HFF-Myc (cell line): ENCODE data around the gene XAGE1A.
"Not testable (repeated sequence)": the region's sequence is repeated elsewhere in the genome, so short reads cannot be mapped to it uniquely, and the experiment has no call there.

Experiments used
- DNase-seq: peaks from one replicate; pipeline ENCODE4 v3.0.0-alpha.2; 2011; ENCODE audit warnings: low read depth; ENCODE audit errors: extremely low read depth
- H3K4me3 ChIP-seq: replicated peaks from 2 replicates; pipeline ENCODE4 v1.5.1; 2011; ENCODE audit warnings: low read depth, mild to moderate bottlenecking, control low read depth, low read length
- TF ChIP-seq, protein P1 (sequence below): IDR thresholded peaks from 2 replicates; pipeline ENCODE4 v1.5.1; 2012; ENCODE audit warnings: mild to moderate bottlenecking, low read depth, low read length, control low read depth; ENCODE audit errors: missing control alignments

Gene XAGE1A, protein sequence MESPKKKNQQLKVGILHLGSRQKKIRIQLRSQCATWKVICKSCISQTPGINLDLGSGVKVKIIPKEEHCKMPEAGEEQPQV

DNA sequence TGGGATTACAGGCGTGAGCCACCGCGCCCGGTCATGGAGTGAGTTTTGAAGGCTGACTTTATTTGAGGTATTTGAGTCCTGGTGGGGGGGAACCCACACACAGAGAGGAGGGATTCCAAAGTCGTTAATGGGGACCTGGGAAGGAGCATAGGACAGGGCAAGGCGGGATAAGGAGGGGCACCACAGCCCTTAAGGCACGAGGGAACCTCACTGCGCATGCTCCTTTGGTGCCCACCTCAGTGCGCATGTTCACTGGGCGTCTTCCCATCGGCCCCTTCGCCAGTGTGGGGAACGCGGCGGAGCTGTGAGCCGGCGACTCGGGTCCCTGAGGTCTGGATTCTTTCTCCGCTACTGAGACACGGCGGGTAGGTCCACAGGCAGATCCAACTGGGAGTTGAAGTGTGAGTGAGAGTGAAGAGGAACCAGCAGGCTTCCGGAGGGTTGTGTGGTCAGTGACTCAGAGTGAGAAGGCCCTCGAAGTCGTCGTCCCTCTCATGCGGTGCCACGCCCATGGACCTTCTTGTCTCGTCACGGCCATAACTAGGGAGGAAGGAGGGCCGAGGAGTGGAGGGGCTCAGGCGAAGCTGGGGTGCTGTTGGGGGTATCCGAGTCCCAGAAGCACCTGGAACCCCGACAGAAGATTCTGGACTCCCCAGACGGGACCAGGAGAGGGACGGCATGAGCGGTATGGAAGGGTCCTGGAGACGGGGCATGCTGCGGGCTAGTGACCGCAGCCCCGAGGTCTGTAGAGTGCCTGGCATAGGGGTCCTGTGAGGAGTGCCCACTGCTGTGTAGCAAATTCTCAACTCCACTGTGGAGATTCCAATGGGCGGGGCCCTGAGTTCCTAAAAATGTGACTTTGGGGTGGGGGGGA is at the start of gene XAGE1A:
Gene XAGE1A (plus strand): TSS at position 264 of the 874 bp plus-strand sequence. CDS start 1,554 bp downstream, outside the sequence.
- DNase-seq, H3K4me3 ChIP-seq: not testable (repeated sequence)

DNA sequence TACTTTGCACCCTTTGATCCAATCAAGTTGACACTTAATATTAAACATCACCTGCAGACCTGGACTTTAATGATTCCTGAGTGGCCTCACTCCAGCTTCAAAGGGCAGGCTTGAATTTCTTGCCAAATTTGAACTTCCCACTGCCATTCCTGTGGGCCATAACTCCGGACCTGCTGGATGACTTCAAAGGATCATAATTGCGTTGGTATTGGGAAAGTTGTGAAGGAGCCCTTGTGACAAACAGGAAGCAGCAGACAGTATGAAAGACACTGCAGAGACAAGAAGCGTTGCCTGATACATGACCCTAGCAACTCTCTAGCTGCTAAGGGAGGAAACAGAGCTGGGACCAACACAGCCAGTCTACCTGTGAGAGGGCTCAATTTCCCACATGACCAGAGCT is 43.6 kb upstream of the XAGE1A start:
- not testable (repeated sequence) for H3K4me3 ChIP-seq, DNase-seq

DNA sequence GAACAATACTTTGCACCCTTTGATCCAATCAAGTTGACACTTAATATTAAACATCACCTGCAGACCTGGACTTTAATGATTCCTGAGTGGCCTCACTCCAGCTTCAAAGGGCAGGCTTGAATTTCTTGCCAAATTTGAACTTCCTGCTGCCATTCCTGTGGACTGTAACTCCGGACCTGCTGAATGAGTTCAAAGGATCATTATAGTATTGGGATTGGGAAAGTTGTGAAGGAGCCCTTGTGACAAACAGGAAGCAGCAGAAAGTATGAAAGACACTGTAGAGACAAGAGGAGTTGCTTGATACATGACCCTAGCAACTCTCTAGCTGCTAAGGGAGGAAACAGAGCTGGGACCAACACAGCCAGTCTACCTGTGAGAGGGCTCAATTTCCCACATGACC is 24.3 kb upstream of the XAGE1A start:
- DNase-seq, result not testable (repeated sequence)

DNA sequence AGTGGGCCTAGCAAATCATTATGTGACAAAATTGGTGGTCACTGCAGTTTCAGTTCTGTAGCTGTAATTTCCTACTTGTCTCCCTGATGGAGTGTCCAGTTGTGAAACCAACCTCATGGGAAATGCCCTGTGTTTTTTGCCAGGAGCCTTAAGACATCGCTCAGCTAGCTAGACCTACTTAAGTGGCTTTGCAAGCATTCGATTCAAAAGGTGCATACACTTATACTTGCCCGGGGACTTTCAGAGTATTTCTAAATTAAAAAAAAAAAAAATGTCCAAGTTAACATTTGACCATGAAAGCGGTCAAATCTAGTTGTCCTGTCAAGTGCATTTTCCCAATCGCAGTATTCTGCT is 788 bp downstream of the XAGE1A start:
- H3K4me3 ChIP-seq, DNase-seq: not testable (repeated sequence)

More for the DNA sequence above, 24.3 kb upstream of the XAGE1A start:
- not testable (repeated sequence) for H3K4me3 ChIP-seq

DNA sequence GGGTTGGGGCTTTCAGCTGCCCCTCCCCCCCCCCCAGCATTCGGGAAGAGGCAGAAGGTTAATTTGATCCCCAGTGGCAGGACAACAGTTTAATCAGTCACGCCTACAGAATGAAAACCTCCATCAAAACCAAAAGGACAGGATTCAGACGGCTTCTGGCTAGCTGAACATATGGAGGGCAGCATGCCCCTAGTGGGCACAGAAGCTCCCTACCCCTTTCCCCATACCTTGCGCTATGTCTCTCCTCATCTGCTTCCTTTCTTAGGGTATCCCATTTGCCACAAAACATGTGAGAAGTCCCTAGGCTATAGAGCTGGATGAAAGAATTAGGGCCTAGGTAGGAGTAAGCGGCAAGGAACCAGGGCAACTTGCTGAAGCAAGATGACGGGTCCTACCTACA is 5.8 kb downstream of the XAGE1A start:
- not testable (repeated sequence) for H3K4me3 ChIP-seq, DNase-seq

DNA sequence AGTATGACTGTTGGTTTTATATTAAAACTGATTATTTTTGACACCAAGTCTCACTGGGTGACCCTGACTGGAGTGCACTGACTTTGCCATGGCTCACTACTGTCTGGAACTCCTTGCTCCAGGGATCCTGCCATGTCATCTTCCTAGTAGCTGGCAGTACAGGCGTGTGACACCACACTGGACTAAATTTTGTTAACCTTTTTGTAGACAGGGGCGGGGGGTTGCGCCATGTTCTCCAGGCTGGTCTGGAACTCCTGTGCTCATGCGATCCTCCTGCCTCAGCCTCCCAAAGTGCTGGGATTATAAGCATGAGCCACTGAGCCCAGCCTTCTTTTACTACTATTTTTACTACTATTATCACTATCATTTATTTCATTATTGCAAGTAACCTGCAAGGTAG is 8.9 kb downstream of the XAGE1A start:
- no peak overlapping the region for H3K4me3 ChIP-seq
- DNase-seq, result no peak
- TF ChIP-seq, protein P1, sequence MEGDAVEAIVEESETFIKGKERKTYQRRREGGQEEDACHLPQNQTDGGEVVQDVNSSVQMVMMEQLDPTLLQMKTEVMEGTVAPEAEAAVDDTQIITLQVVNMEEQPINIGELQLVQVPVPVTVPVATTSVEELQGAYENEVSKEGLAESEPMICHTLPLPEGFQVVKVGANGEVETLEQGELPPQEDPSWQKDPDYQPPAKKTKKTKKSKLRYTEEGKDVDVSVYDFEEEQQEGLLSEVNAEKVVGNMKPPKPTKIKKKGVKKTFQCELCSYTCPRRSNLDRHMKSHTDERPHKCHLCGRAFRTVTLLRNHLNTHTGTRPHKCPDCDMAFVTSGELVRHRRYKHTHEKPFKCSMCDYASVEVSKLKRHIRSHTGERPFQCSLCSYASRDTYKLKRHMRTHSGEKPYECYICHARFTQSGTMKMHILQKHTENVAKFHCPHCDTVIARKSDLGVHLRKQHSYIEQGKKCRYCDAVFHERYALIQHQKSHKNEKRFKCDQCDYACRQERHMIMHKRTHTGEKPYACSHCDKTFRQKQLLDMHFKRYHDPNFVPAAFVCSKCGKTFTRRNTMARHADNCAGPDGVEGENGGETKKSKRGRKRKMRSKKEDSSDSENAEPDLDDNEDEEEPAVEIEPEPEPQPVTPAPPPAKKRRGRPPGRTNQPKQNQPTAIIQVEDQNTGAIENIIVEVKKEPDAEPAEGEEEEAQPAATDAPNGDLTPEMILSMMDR, result no peak

DNA sequence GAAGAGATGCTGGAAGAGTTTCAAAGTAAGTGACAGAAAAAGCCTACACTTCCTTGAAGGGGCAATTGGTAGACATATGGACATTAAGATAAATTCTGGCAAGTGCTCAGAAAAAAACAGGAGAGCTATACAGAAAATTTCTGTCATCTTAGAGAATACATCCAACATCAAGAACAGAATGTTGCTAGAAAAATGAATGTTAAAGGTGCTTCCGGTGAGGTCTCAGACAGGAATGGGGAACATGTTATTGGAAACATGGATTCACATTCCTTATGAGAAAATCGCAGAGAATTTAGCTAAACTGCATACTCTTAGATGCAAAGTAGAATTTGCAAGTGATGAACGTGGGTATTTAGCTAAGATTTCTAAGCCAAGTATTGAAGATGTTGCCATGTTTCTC is 11.7 kb downstream of the XAGE1A start:
- H3K4me3 ChIP-seq, result no peak overlapping the region
- DNase-seq, result no peak
- TF ChIP-seq, protein P1, result no peak

DNA sequence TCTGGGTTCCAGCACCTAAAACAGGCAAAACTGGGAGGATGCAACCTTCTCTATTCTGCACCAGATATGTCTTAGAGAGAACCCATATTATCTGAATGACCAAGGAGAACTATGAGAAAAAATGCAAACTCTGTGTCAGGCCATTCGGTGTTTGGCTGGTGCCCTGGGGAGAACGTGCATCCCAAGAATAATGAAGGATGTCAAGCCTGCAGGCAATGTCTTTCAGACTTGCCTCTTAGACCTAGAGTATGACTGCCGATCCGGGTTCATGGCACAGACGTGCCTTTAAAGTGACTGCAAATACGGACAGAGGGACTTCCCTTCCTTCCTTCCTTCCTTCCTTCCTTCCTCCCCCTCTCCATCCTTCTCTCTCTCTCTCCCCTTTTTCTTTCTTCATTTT is 14.3 kb downstream of the XAGE1A start:
- no peak overlapping the region for H3K4me3 ChIP-seq
- no peak for DNase-seq
- TF ChIP-seq, protein P1, result no peak

DNA sequence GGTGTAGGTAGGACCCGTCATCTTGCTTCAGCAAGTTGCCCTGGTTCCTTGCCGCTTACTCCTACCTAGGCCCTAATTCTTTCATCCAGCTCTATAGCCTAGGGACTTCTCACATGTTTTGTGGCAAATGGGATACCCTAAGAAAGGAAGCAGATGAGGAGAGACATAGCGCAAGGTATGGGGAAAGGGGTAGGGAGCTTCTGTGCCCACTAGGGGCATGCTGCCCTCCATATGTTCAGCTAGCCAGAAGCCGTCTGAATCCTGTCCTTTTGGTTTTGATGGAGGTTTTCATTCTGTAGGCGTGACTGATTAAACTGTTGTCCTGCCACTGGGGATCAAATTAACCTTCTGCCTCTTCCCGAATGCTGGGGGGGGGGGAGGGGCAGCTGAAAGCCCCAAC is 15.5 kb downstream of the XAGE1A start:
- not testable (repeated sequence) for DNase-seq, H3K4me3 ChIP-seq

DNA sequence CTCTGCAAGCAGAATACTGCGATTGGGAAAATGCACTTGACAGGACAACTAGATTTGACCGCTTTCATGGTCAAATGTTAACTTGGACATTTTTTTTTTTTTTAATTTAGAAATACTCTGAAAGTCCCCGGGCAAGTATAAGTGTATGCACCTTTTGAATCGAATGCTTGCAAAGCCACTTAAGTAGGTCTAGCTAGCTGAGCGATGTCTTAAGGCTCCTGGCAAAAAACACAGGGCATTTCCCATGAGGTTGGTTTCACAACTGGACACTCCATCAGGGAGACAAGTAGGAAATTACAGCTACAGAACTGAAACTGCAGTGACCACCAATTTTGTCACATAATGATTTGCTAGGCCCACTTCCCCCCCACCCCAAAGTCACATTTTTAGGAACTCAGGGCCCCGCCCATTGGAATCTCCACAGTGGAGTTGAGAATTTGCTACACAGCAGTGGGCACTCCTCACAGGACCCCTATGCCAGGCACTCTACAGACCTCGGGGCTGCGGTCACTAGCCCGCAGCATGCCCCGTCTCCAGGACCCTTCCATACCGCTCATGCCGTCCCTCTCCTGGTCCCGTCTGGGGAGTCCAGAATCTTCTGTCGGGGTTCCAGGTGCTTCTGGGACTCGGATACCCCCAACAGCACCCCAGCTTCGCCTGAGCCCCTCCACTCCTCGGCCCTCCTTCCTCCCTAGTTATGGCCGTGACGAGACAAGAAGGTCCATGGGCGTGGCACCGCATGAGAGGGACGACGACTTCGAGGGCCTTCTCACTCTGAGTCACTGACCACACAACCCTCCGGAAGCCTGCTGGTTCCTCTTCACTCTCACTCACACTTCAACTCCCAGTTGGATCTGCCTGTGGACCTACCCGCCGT is 20.7 kb downstream of the XAGE1A start:
- not testable (repeated sequence) for H3K4me3 ChIP-seq, DNase-seq

DNA sequence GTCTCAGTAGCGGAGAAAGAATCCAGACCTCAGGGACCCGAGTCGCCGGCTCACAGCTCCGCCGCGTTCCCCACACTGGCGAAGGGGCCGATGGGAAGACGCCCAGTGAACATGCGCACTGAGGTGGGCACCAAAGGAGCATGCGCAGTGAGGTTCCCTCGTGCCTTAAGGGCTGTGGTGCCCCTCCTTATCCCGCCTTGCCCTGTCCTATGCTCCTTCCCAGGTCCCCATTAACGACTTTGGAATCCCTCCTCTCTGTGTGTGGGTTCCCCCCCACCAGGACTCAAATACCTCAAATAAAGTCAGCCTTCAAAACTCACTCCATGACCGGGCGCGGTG is 21.3 kb downstream of the XAGE1A start, which contains the start of gene XAGE1B:
Gene XAGE1B (minus strand): TSS at position 77 of the 339 bp plus-strand sequence. CDS start 1,536 bp downstream, outside the sequence.
- H3K4me3 ChIP-seq, DNase-seq: not testable (repeated sequence)

DNA sequence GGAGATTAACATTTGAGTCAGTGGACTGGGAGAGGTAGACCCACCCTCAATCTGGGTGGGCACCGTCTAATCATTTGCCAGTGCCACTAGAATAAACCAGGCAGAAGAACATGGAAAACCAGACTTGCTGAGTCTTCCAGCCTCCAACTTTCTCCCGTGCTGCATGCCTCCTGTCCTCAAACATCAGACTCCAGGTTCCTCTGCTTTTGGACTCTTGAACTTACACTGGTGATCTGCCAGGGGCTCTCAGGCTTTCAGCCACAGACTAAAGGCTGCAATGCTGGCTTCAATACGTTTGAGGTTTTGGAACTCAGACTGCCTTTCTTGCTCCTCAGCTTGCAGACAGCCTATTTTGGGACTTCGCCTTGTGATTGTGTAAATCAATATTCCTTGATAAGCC is 45.4 kb downstream of the XAGE1A start:
- H3K4me3 ChIP-seq, DNase-seq: not testable (repeated sequence)
